Measurements from ENCODE around the gene PICALM. TPM values are rescaled to one million over a fixed set of nuclear protein-coding genes. Genes with fewer than 3 reads are reported as not detected.

The PICALM gene
- total and polyA plus RNA-seq, 3 experiments from 2014 or later = 25.6 to 103 (median 95.2) TPM

DNA sequence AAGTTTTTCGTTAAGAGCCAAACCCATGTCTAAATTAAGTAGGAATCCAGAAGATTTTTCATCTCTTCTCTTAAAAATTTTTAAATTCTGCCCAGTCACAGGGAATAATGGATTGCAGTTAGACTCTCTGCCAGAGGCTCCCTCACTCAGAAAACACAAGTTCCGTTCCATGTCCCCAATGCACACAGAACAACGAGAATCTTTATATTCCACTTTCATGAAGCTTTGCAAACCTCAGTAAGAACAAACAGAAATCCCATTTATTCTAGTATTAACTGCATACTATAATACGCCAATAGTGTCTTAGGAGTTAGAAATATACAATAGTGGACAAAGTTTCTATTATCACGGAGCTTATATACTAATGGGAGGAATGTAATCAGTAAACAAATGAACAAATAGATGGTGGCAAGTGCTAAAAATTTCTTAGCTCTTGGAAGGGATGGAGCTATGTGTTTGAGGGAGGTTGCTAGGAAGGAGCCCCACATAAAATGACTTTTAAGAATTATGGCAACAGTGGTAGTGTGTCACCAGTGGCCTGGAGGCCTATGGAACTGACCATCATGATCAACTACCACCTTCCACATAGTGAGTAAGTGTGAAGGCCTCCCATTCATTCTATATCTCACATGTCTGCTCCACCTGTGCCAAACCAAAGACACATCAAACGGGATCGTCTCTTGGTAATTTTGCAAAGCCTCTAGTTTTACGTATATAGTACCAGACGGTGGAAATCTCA is 24.9 kb downstream of the PICALM start:
- H3K4me3 Mint-ChIP-seq = peak overlapping the region; percentile 10 to 78 (median 27)
- H3K4me1 Mint-ChIP-seq = peaks cover 77 to 95% (median 92%) of the 10 kb centered on the region in 3 donors
- Histone ChIP-seq H3K27me3 (ENCODE audit: insufficient read depth, low read length, poor library complexity, severe bottlenecking) (no peaks in the 10 kb centered on the region), H3K36me3 (ENCODE audit: insufficient read depth, low read length) (no peaks in the 10 kb centered on the region), H3K27ac (ENCODE audit: low read depth, low read length) (no peak overlapping the region), H3K4me3 (ENCODE audit: low read length) (no peak overlapping the region), H3K9me3 (ENCODE audit: low read length) (no peaks in the 10 kb centered on the region), H3K4me1 (ENCODE audit: insufficient read depth, low read length) (peaks cover 70% of the 10 kb centered on the region)
- DNase-seq = no peak
- ChIA-PET CTCF (interaction anchor here (0.7 to 1.7 kb wide), 6 partner anchors 10 to 188 kb away, joined by 3 to 12 read pairs (median 3); partner anchors contain the start of gene PICALM), POLR2A (interaction anchor here (0.6 to 1.3 kb wide), 2 partner anchors 23 to 24 kb away, joined by 3 to 4 read pairs; partner anchors contain the start of gene PICALM)
- H3K27ac Mint-ChIP-seq = peak overlapping the region; percentile 21 to 91 (median 78)
- no peaks in the 10 kb centered on the region for H3K27me3 Mint-ChIP-seq
- H3K9me3 Mint-ChIP-seq = no peaks in the 10 kb centered on the region
- peaks cover 0 to 6% (median 1%) of the 10 kb centered on the region in 3 donors for H3K36me3 Mint-ChIP-seq

DNA sequence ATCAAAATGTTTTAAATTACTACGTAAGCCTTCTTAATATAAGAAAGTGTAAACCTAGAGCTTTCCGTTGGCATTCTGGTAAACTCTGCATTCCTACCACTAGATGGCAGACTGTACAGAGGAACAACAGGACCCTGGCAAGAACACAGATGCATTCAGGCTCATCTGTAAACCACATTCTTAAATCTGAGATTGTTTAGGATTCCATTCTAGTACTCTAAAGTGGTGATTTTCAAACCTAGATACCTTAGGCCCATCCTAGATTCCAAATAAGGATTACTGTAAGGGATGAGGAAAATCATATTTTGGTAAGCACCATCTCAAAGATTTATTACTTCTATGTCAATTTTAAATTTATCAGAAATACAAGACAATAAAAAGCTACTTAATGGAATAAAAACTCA is 26.9 kb downstream of the PICALM start:
- Histone ChIP-seq H3K4me1 (ENCODE audit: insufficient read depth, low read length) (peaks cover 52% of the 10 kb centered on the region), H3K36me3 (ENCODE audit: insufficient read depth, low read length) (no peaks in the 10 kb centered on the region), H3K9me3 (ENCODE audit: low read length) (no peaks in the 10 kb centered on the region), H3K4me3 (ENCODE audit: low read length) (no peak overlapping the region), H3K27ac (ENCODE audit: low read depth, low read length) (no peak overlapping the region), H3K27me3 (ENCODE audit: insufficient read depth, low read length, poor library complexity, severe bottlenecking) (no peaks in the 10 kb centered on the region)
- peak in 4 of 5 donors; percentile 37 to 71 (median 65) for DNase-seq
- Mint-ChIP-seq H3K4me1 (peaks cover 65 to 81% (median 81%) of the 10 kb centered on the region in 3 donors), H3K9me3 (no peaks in the 10 kb centered on the region), H3K4me3 (peak overlapping the region in 3 of 7 donors; percentile 0 to 15 (median 1)), H3K27me3 (no peaks in the 10 kb centered on the region), H3K36me3 (peaks cover 0 to 8% (median 1%) of the 10 kb centered on the region in 3 donors), H3K27ac (peak overlapping the region; percentile 19 to 83 (median 54))
- POLR2A ChIA-PET = interaction anchor here (0.9 to 1.5 kb wide), 2 partner anchors 26 to 152 kb away, joined by 5 to 6 read pairs; no protein-coding TSS in a partner anchor
- CTCF ChIA-PET = interaction anchor here (0.5 to 3.1 kb wide), 26 partner anchors 9 to 250 kb away, joined by 3 to 65 read pairs (median 5); partner anchors contain the start of genes CCDC83 and PICALM

DNA sequence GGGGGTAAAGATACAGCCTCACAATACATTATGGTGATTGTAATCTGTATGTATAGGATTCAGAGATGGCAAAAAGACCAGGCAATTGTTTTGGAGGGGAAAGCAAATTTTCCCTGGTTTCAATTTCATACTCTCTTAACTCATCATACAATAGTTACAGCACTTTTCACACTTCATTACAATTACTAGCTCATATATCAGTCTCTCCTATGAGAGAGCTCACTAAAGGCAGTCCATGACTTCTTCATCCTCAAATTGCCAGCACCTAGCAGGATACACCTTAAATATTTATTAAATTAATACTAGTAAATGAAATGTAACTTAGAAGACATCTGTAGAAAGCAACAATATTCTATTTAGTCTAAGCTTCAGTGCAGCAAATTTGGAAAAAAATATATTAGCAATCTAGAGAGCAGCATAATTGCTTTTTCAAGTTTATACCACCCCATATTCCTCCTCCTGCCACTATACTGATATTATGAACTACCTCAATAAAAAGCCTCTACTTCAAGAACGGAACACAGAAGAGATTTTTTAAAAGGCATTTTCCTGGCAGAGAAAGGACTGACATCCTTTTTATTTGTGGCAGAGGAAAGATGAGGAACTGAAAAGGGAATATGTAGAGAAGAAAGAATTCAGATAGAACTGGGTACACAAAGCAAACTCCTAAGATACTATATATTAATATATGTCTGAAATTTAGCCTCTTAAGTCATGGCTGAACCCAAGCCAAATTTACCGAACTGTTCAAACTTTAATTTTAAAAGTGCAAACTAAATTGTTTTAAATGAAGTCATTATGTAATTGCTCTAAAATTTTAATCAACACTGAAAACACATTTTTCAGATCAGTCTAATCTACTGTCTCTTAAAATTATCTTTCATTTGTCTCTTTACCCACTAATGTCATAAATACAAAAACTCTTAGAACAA is 27.7 kb downstream of the PICALM start:
- Histone ChIP-seq H3K9me3 (ENCODE audit: low read length) (no peaks in the 10 kb centered on the region), H3K4me3 (ENCODE audit: low read length) (no peak overlapping the region), H3K4me1 (ENCODE audit: insufficient read depth, low read length) (peaks cover 44% of the 10 kb centered on the region), H3K36me3 (ENCODE audit: insufficient read depth, low read length) (no peaks in the 10 kb centered on the region), H3K27ac (ENCODE audit: low read depth, low read length) (no peak overlapping the region), H3K27me3 (ENCODE audit: insufficient read depth, low read length, poor library complexity, severe bottlenecking) (no peaks in the 10 kb centered on the region)
- peak overlapping the region; percentile 38 to 83 (median 70) for H3K27ac Mint-ChIP-seq
- H3K4me3 Mint-ChIP-seq = peak overlapping the region in 2 of 7 donors; percentile 1 to 15
- H3K4me1 Mint-ChIP-seq = peaks cover 61 to 79% (median 79%) of the 10 kb centered on the region in 3 donors
- H3K27me3 Mint-ChIP-seq = no peaks in the 10 kb centered on the region
- DNase-seq = no peak
- H3K9me3 Mint-ChIP-seq = no peaks in the 10 kb centered on the region
- H3K36me3 Mint-ChIP-seq = peaks cover 0 to 12% (median 1%) of the 10 kb centered on the region in 3 donors
- ChIA-PET CTCF (interaction anchor here (0.5 to 3.1 kb wide), 29 partner anchors 9 to 251 kb away, joined by 3 to 65 read pairs (median 5); partner anchors contain the start of genes CCDC83 and PICALM), POLR2A (interaction anchor here (0.9 to 1.5 kb wide), 2 partner anchors 26 to 153 kb away, joined by 5 to 6 read pairs; no protein-coding TSS in a partner anchor)

DNA sequence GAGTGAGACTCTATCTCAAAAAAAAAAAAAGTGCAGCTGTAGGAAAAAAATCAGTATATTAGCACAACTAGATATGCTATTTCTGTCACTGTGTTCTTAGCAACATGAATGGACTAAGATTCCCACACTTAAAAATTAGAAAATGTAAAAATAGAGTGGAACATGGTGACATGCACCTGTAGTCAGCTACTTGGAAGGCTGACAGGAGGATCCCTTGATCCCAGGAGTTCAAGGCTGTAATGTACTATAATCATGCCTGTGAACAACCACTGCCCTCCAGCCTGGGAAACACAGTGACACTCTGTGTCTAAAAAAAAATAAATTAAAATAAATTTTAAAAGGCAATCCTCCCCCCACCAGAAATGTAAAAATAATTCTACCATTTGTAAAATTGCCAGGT is 29.8 kb downstream of the PICALM start:
- DNase-seq = no peak
- Histone ChIP-seq H3K27me3 (ENCODE audit: insufficient read depth, low read length, poor library complexity, severe bottlenecking) (no peaks in the 10 kb centered on the region), H3K27ac (ENCODE audit: low read depth, low read length) (no peak overlapping the region), H3K4me1 (ENCODE audit: insufficient read depth, low read length) (peaks cover 40% of the 10 kb centered on the region), H3K4me3 (ENCODE audit: low read length) (no peak overlapping the region), H3K36me3 (ENCODE audit: insufficient read depth, low read length) (no peaks in the 10 kb centered on the region), H3K9me3 (ENCODE audit: low read length) (no peaks in the 10 kb centered on the region)
- Mint-ChIP-seq H3K27me3 (no peaks in the 10 kb centered on the region), H3K9me3 (no peaks in the 10 kb centered on the region), H3K4me3 (no peak overlapping the region), H3K36me3 (peaks cover 0 to 18% (median 1%) of the 10 kb centered on the region in 3 donors), H3K27ac (peak overlapping the region in 4 of 8 donors; percentile 18 to 64 (median 30)), H3K4me1 (peaks cover 58 to 79% (median 78%) of the 10 kb centered on the region in 3 donors)
- ChIA-PET CTCF (interaction anchor here (1.8 kb wide), 1 partner anchor 155 kb away, joined by 8 read pairs; no protein-coding TSS in a partner anchor), POLR2A (no interaction called here)

DNA sequence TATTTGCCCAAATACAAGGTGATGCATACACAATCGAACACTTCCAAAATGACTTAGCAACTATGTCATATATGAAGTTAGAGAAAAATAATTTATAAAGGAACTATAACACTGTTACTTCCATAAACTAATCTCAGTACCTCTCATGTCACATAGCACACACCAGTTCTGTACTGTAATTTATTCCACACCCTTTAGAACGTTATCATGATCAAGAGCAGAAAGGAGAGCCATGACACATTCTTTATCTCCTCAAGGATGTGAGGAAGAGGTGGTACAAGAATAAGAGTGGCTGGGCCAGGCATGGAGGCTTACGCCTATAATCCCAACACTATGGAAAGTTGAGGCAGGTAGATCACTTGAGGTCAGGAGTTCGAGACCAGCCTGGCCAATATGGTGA is 31.1 kb downstream of the PICALM start:
- H3K36me3 Mint-ChIP-seq = peaks cover 0 to 18% (median 1%) of the 10 kb centered on the region in 3 donors
- DNase-seq = no peak
- no peaks in the 10 kb centered on the region for H3K27me3 ChIP-seq (ENCODE audit: insufficient read depth, low read length, poor library complexity, severe bottlenecking)
- no peak overlapping the region for H3K4me3 Mint-ChIP-seq
- H3K4me1 ChIP-seq (ENCODE audit: insufficient read depth, low read length) = peaks cover 42% of the 10 kb centered on the region
- no peaks in the 10 kb centered on the region for H3K9me3 ChIP-seq (ENCODE audit: low read length)
- POLR2A ChIA-PET = no interaction called here
- CTCF ChIA-PET = interaction anchor here (1.0 kb wide), 1 partner anchor 153 kb away, joined by 3 read pairs; no protein-coding TSS in a partner anchor
- H3K4me1 Mint-ChIP-seq = peaks cover 58 to 80% (median 78%) of the 10 kb centered on the region in 3 donors
- no peak overlapping the region for H3K27ac ChIP-seq (ENCODE audit: low read depth, low read length)
- H3K36me3 ChIP-seq (ENCODE audit: insufficient read depth, low read length) = no peaks in the 10 kb centered on the region
- no peaks in the 10 kb centered on the region for H3K9me3 Mint-ChIP-seq
- no peaks in the 10 kb centered on the region for H3K27me3 Mint-ChIP-seq
- H3K27ac Mint-ChIP-seq = peak overlapping the region in 2 of 8 donors; percentile 9 to 43
- no peak overlapping the region for H3K4me3 ChIP-seq (ENCODE audit: low read length)

DNA sequence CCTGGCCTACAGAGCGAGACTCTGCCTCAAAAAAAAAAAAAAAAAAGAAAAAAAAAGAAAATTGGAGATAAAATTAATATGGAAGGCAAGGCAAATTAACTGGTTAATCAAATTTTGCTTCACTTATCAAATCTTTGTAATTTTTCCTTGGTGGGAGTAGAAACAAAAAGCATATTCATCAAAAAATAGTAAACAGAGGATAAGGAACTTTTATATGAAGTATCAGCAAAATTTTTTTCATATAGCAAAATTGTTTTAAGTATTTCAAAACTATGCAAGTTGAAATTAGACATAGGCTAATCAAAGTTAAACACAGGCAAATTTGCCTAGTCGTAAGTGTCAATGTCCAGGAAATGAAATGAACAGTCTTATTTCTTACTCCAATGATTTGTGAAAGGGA is 33.0 kb downstream of the PICALM start:
- ChIA-PET POLR2A (no interaction called here), CTCF (interaction anchor here (1.5 kb wide), 1 partner anchor 158 kb away, joined by 3 read pairs; no protein-coding TSS in a partner anchor)
- Histone ChIP-seq H3K4me3 (ENCODE audit: low read length) (no peak overlapping the region), H3K27ac (ENCODE audit: low read depth, low read length) (no peak overlapping the region), H3K4me1 (ENCODE audit: insufficient read depth, low read length) (peaks cover 27% of the 10 kb centered on the region), H3K36me3 (ENCODE audit: insufficient read depth, low read length) (no peaks in the 10 kb centered on the region), H3K27me3 (ENCODE audit: insufficient read depth, low read length, poor library complexity, severe bottlenecking) (no peaks in the 10 kb centered on the region), H3K9me3 (ENCODE audit: low read length) (no peaks in the 10 kb centered on the region)
- Mint-ChIP-seq H3K27me3 (no peaks in the 10 kb centered on the region), H3K36me3 (peaks cover 0 to 27% (median 2%) of the 10 kb centered on the region in 3 donors), H3K9me3 (no peaks in the 10 kb centered on the region), H3K4me1 (peaks cover 62 to 79% (median 78%) of the 10 kb centered on the region in 3 donors), H3K27ac (peak overlapping the region in 4 of 8 donors; percentile 0 to 83 (median 27)), H3K4me3 (peak overlapping the region in 2 of 7 donors; percentile 9 to 14)
- no peak for DNase-seq

DNA sequence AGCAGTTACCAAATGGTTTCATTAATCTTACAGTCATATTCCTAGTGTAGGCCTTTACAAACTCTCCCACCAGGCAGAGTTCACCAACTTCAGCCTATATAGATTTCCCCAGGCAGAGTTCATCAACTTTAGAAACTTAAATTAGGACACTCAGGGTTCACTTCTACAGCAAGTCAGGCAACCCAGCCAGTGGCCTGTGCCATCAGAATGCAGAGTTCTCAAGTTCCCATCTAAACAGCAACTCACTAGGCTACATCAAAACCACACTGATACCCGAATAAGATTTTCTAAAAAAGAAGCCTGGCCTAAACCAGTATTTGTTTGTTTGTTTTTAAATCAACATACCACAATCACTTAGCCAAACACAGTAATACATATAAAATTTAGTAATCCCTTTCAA is 33.7 kb downstream of the PICALM start:
- Mint-ChIP-seq H3K9me3 (no peaks in the 10 kb centered on the region), H3K4me3 (peak overlapping the region in 3 of 7 donors; percentile 1 to 8 (median 4)), H3K27ac (peak overlapping the region in 6 of 8 donors; percentile 4 to 78 (median 69)), H3K36me3 (peaks cover 0 to 33% (median 2%) of the 10 kb centered on the region in 3 donors), H3K4me1 (peaks cover 61 to 80% (median 78%) of the 10 kb centered on the region in 3 donors), H3K27me3 (no peaks in the 10 kb centered on the region)
- Histone ChIP-seq H3K4me1 (ENCODE audit: insufficient read depth, low read length) (peaks cover 27% of the 10 kb centered on the region), H3K9me3 (ENCODE audit: low read length) (no peaks in the 10 kb centered on the region), H3K4me3 (ENCODE audit: low read length) (no peak overlapping the region), H3K27ac (ENCODE audit: low read depth, low read length) (no peak overlapping the region), H3K27me3 (ENCODE audit: insufficient read depth, low read length, poor library complexity, severe bottlenecking) (no peaks in the 10 kb centered on the region), H3K36me3 (ENCODE audit: insufficient read depth, low read length) (peaks cover 5% of the 10 kb centered on the region)
- POLR2A ChIA-PET = no interaction called here
- no peak for DNase-seq
- CTCF ChIA-PET = no interaction called here
